AG09319 (cell line): Measurements from ENCODE around the gene CEP164.

Source experiments
- DNase-seq: peaks from one replicate; pipeline ENCODE4 v3.0.0-alpha.2; 2010; ENCODE audit warnings: low read depth; ENCODE audit errors: extremely low read depth
- TF ChIP-seq, protein P1 (sequence below): IDR thresholded peaks from 2 replicates; pipeline ENCODE4 v1.5.1; 2011; ENCODE audit warnings: low read depth, mild to moderate bottlenecking, inconsistent platforms, low read length, moderate library complexity

CEP164 gene

DNA sequence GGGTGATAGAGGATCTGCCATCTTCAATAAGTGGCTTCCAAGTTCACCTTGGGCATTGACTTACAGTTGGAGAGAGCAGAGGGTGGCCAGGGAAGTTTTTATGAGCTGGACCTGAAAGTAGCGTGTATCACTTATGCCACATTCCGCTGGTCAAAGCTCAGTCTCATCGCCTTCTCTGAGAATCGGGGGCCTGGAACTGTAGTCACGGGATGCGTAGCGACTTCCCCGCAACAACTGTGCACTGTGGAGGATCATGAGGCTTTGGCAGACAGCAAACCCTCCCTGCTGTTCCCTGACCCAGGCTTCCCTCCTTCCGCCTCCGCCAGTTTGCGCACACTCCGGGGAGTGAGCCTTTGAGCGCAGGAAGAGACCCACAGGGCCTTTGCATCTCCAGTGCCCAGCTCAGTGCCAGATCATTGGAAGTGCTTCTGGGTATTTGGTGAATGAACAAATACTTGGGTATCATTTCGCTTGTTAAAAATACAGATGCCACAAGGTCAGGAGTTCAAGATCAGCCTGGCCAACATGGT is 95.5 kb downstream of the CEP164 start:
- TF ChIP-seq, protein P1, sequence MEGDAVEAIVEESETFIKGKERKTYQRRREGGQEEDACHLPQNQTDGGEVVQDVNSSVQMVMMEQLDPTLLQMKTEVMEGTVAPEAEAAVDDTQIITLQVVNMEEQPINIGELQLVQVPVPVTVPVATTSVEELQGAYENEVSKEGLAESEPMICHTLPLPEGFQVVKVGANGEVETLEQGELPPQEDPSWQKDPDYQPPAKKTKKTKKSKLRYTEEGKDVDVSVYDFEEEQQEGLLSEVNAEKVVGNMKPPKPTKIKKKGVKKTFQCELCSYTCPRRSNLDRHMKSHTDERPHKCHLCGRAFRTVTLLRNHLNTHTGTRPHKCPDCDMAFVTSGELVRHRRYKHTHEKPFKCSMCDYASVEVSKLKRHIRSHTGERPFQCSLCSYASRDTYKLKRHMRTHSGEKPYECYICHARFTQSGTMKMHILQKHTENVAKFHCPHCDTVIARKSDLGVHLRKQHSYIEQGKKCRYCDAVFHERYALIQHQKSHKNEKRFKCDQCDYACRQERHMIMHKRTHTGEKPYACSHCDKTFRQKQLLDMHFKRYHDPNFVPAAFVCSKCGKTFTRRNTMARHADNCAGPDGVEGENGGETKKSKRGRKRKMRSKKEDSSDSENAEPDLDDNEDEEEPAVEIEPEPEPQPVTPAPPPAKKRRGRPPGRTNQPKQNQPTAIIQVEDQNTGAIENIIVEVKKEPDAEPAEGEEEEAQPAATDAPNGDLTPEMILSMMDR, result no peak
- DNase-seq, result no peak

DNA sequence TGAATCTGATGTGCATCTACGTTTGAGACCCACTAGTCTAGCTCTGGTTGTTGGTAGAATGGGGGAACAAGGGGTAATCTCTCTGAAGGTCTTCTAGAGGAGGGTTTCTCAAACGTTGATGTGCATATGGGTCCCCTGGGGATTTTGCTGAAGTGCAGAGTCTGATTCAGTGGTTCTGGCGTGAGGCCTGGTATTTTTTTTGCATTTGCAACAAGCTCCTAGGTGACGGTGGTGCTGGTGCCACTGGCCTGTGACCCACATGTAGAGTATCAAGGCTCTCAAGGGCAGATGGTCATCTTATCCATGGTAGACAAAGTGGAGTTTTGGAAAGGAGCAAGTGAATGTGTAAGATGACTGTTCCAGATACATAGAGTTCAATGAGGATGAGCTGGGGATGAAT is 97.1 kb downstream of the CEP164 start:
- TF ChIP-seq, protein P1, result no peak
- no peak for DNase-seq

DNA sequence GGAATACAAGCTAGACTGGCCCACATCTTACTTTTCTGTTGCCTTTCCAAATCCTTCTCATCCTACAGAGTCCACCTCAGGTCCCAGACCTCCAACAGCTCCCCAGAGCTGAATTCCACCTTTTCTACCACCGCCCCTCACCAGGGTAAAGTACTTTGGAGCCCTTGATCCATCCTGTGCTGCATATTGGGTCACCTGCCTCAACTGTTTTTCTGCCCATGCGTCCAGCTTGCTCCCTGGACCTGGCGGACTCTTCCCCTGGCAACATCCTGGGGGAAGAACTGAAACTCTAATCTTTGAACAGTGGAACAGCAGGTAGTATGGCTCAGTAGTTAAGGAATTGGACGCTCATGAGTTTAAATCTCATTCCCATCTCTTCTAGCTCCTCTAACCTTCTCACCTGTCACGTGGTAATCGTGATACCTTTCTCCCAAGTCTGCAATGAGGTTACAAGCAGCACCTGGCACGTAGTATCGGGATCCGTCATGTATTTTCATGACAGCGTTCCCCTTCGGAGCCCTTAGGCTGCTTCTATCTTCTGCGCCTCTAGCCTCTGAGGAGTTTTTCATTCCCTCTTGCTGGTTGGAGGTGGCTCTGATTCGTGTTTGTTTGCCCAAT is 98.1 kb downstream of the CEP164 start:
- DNase-seq, result no peak
- TF ChIP-seq, protein P1, result no peak

DNA sequence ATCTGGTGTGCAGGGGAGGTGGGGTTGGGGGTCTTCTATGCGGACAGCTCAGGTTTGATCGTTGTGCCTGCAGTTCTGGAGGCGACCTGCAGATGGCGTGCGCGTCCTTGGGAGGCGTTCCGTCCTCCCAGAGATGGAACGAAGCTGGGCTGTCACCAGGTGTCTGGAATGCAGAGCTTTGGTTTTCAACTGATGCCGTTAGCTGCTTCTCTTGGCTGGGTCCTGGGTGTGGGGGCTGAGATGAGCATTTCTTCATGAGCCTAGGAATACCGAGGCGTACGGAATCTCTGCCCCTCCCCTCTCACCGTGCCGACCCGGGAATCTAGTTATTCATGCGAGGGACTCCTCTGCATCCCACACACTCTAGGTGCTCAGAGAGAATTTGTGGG is 98.6 kb downstream of the CEP164 start:
- TF ChIP-seq, protein P1, result peak; percentile 99

DNA sequence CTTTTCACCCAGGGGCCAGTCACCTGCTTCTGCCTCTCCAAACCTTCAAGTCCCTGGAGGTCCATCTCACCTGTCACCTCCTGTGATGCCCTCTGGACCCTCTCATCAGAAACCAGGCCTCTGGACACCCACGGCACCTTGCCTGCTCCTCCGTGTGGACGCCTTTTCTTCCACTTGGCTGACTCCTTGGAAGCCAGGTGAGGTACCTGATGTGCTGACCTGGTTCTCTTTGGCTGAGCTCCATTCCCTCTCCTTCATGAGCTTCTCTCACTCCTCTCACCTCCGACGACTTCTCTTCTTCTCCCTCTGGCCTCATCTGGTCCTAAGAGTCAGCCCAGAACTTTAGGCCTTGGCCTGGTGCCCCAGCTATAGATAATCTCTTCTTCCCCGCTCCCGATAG is 99.3 kb downstream of the CEP164 start:
- DNase-seq, result no peak
- TF ChIP-seq, protein P1, result no peak

More for the DNA sequence above, 98.6 kb downstream of the CEP164 start:
- DNase-seq, result peak; percentile 5

DNA sequence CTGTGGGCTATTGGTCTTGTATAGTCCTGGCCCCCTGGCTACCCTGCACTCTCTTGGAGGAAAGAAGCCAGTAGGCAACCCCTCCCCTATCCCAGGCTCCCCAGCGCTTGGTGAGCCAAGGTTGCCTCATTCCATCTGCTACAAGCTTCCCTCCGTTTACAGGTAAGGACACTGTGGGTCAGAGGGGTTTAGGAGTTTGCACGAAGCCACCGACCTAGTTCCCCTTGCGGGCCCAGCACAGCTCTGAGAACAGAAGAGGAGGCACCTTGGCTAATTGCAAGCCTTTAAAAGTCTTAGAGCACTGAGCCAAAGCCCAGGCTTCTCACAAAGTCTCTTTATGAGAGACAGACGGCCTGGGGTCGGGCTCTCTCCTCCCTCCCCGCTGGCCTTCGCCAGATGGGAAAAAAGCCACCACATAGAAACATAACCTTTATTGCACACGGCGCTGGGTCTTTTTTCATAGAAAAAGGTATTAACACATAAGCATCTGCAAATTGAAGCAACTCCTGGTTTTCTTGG is 99.8 kb downstream of the CEP164 start:
- no peak for DNase-seq
- TF ChIP-seq, protein P1, result no peak

DNA sequence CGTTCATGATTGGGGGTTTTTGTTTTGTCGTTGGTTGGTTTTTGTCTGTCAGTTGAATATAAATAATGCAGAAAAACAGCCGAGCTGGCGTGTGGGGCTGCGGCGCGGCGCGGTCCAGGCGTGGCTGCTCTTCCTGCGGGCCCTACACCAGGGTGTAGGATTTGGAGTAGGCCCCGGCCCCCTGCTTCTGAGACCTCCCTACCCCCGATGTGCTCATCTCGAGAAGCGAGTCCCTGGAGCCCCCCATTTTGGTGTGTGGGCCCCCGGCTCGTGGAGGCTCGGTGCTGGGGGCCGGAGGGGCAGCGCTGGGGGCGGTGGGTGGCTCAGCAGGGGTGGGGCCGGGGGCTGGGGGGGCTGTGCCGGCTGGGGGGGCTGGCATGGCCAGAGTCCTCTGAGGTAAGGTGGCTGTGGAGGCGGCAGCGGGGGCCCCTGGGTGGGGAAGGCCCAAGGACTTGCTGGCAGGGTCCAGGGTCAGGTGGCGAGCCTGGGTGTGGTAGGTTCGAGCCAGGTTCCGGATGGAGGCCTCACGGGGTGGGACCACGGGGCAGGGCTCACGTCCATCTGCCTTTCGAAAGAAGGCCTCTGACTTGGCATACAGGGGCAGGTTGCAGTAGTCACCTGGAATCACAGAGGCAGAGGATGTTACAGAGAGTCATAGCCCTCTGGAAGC is 100.7 kb downstream of the CEP164 start:
- TF ChIP-seq, protein P1, result no peak
- no peak for DNase-seq
